ENCODE measurements around the gene SMG6. TPM values are rescaled to one million over a fixed set of nuclear protein-coding genes. Genes with fewer than 3 reads are reported as not detected.
"Not testable (repeated sequence)": the region's sequence is repeated elsewhere in the genome, so short reads cannot be mapped to it uniquely, and the experiment has no call there.

Gene SMG6
- total and polyA plus RNA-seq, 2 experiments from 2014 or later, result 11.9 to 19.9 TPM

- Histone ChIP-seq H3K4me3 (no peak overlapping the region), H3K27me3 (no peaks in the 10 kb centered on the region), H3K36me3 (replicated peaks; ENCODE audit: insufficient read depth, low read depth) (no peaks in the 10 kb centered on the region), H3K4me1 (ENCODE audit: insufficient read depth) (no peaks in the 10 kb centered on the region), H2AFZ (no peak overlapping the region), H3K79me2 (peaks cover 4% of the 10 kb centered on the region), H3K4me2 (no peak overlapping the region), H3K27ac (no peak overlapping the region), H3K9me3 (ENCODE audit: low read depth) (no peaks in the 10 kb centered on the region), H3K9me2 (replicated peaks; ENCODE audit: insufficient read depth) (no peaks in the 10 kb centered on the region), H4K20me1 (ENCODE audit: insufficient read depth, poor library complexity, severe bottlenecking) (no peaks in the 10 kb centered on the region)
- TF ChIP-seq EZH2phosphoT487 (IDR thresholded peaks at IDR 0.05; ENCODE audit: low read depth, severe bottlenecking, unreplicated experiment), result no peak
- TF ChIP-seq CTCF (IDR thresholded peaks at IDR 0.05; ENCODE audit: poor library complexity), result no peak
- no peak for TF ChIP-seq EZH2 (IDR thresholded peaks at IDR 0.05; ENCODE audit: borderline replicate concordance)
- 96% methylated on average over 4 of the region's 4 CpGs for WGBS (ENCODE audit: low lambda C conversion rate, missing lambda C conversion rate)
- DNase-seq (ENCODE audit: low spot score), result no peak
Observed at GRCh38 chr17:2267354-2267753, 36.2 kb downstream of the SMG6 start.

- no peaks in the 10 kb centered on the region for H3K36me3 ChIP-seq (replicated peaks; ENCODE audit: insufficient read depth, low read depth)
- no peak overlapping the region for H3K4me3 ChIP-seq
- no peak overlapping the region for H3K27ac ChIP-seq
- WGBS (ENCODE audit: low lambda C conversion rate, missing lambda C conversion rate), result 64% methylated on average over 3 of the region's 3 CpGs
- H3K27me3 ChIP-seq, result no peaks in the 10 kb centered on the region
- H3K4me2 ChIP-seq, result no peak overlapping the region
- TF ChIP-seq CTCF (IDR thresholded peaks at IDR 0.05; ENCODE audit: poor library complexity), result no peak
- no peak for TF ChIP-seq EZH2phosphoT487 (IDR thresholded peaks at IDR 0.05; ENCODE audit: low read depth, severe bottlenecking, unreplicated experiment)
- TF ChIP-seq EZH2 (IDR thresholded peaks at IDR 0.05; ENCODE audit: borderline replicate concordance), result no peak
- peaks cover 4% of the 10 kb centered on the region for H3K79me2 ChIP-seq
- no peak for DNase-seq (ENCODE audit: low spot score)
- H2AFZ ChIP-seq, result no peak overlapping the region
- H3K4me1 ChIP-seq (ENCODE audit: insufficient read depth), result no peaks in the 10 kb centered on the region
- no peaks in the 10 kb centered on the region for H3K9me3 ChIP-seq (ENCODE audit: low read depth)
- no peaks in the 10 kb centered on the region for H3K9me2 ChIP-seq (replicated peaks; ENCODE audit: insufficient read depth)
- no peaks in the 10 kb centered on the region for H4K20me1 ChIP-seq (ENCODE audit: insufficient read depth, poor library complexity, severe bottlenecking)
Observed at GRCh38 chr17:2266865-2267228, 36.7 kb downstream of the SMG6 start.

- no peak for DNase-seq (ENCODE audit: low spot score)
- TF ChIP-seq EZH2phosphoT487 (IDR thresholded peaks at IDR 0.05; ENCODE audit: low read depth, severe bottlenecking, unreplicated experiment) (no peak), CTCF (IDR thresholded peaks at IDR 0.05; ENCODE audit: poor library complexity) (no peak)
- 93% methylated on average over 13 of the region's 13 CpGs for WGBS (ENCODE audit: low lambda C conversion rate, missing lambda C conversion rate)
Observed at GRCh38 chr17:2266045-2266864, 37.3 kb downstream of the SMG6 start.

GRCh38 chr17:2265166-2265565, 38.4 kb downstream of the SMG6 start:
- not testable (repeated sequence) for H3K9me3 ChIP-seq (ENCODE audit: low read depth); H3K36me3 ChIP-seq (replicated peaks; ENCODE audit: insufficient read depth, low read depth); H3K9me2 ChIP-seq (replicated peaks; ENCODE audit: insufficient read depth); H3K4me3 ChIP-seq; H3K4me1 ChIP-seq (ENCODE audit: insufficient read depth); H3K4me2 ChIP-seq; H3K27me3 ChIP-seq; H2AFZ ChIP-seq; DNase-seq (ENCODE audit: low spot score); H3K27ac ChIP-seq; H4K20me1 ChIP-seq (ENCODE audit: insufficient read depth, poor library complexity, severe bottlenecking)
- WGBS (ENCODE audit: low lambda C conversion rate, missing lambda C conversion rate), result 95% methylated on average over 10 of the region's 10 CpGs
- peaks cover 12% of the 10 kb centered on the region for H3K79me2 ChIP-seq

More at GRCh38 chr17:2266045-2266864, 37.3 kb downstream of the SMG6 start:
- Histone ChIP-seq H3K36me3 (replicated peaks; ENCODE audit: insufficient read depth, low read depth) (no peaks in the 10 kb centered on the region), H4K20me1 (ENCODE audit: insufficient read depth, poor library complexity, severe bottlenecking) (no peaks in the 10 kb centered on the region), H3K4me1 (ENCODE audit: insufficient read depth) (no peaks in the 10 kb centered on the region), H3K9me3 (ENCODE audit: low read depth) (no peaks in the 10 kb centered on the region), H2AFZ (no peak overlapping the region), H3K9me2 (replicated peaks; ENCODE audit: insufficient read depth) (no peaks in the 10 kb centered on the region), H3K27me3 (no peaks in the 10 kb centered on the region), H3K79me2 (peaks cover 7% of the 10 kb centered on the region), H3K4me2 (no peak overlapping the region), H3K27ac (no peak overlapping the region), H3K4me3 (no peak overlapping the region)

All from hepatocyte (in vitro differentiated cells).